GM12872 (cell line): Measurements from ENCODE around the gene ATXN3.

Experiments used
- CTCF ChIP-seq: IDR thresholded peaks from 3 replicates; pipeline ENCODE4 v1.5.1; 2011; ENCODE audit warnings: low read depth, mild to moderate bottlenecking, low read length, moderate library complexity; ENCODE audit not compliant: insufficient read depth

Gene ATXN3

GRCh38 chr14:92058006-92058917 lies 48.1 kb downstream of the ATXN3 start:
- TF ChIP-seq CTCF = no peak

GRCh38 chr14:92049781-92050180 lies 56.6 kb downstream of the ATXN3 start:
- no peak for TF ChIP-seq CTCF

GRCh38 chr14:92041203-92041602 lies 65.2 kb downstream of the ATXN3 start:
- no peak for TF ChIP-seq CTCF

- no peak for TF ChIP-seq CTCF
These were observed 65.8 kb downstream of the ATXN3 start for GRCh38 chr14:92040431-92041051.

- no peak for TF ChIP-seq CTCF
These were observed 66.5 kb downstream of the ATXN3 start, which contains the start of gene TRIP11 for GRCh38 chr14:92039719-92040430. TRIP11 (minus strand) TSS chr14:92040059; CDS start chr14:92039685, 374 bp downstream.

- TF ChIP-seq CTCF = no peak
These were observed 67.2 kb downstream of the ATXN3 start for GRCh38 chr14:92039063-92039718.
